ENCODE results near the gene ZNF750. TPM values are rescaled to one million over a fixed set of nuclear protein-coding genes. Genes with fewer than 3 reads are reported as not detected.

The ZNF750 gene
- total and polyA plus RNA-seq, 3 donors from 2014 or later, result 0.21 to 0.63 (median 0.50) TPM

- Histone ChIP-seq H3K36me3 (ENCODE audit: low read depth, missing control alignments) (no peaks in the 10 kb centered on the region), H3K9me3 (no peaks in the 10 kb centered on the region), H3K4me3 (no peak overlapping the region), H3K27ac (no peak overlapping the region), H3K27me3 (no peaks in the 10 kb centered on the region), H3K4me1 (peaks cover 22% of the 10 kb centered on the region)
- TF ChIP-seq CTCF (IDR thresholded peaks at IDR 0.05) (no peak), POLR2A (IDR thresholded peaks at IDR 0.05) (no peak)
- WGBS, 2 donors, result 70 to 80% methylated on average over 21 of the region's 21 CpGs
- peak; percentile 52 for DNase-seq
- intact Hi-C loops (cut with DNase I; ENCODE audit: low total_unique reads), result no loop called here
Measured at GRCh38 chr17:82881324-82881823, 41.6 kb upstream of the ZNF750 start.

- Histone ChIP-seq H3K4me1 (peaks cover 22% of the 10 kb centered on the region), H3K4me3 (no peak overlapping the region), H3K27ac (no peak overlapping the region), H3K9me3 (no peaks in the 10 kb centered on the region), H3K36me3 (ENCODE audit: low read depth, missing control alignments) (no peaks in the 10 kb centered on the region), H3K27me3 (no peaks in the 10 kb centered on the region)
- DNase-seq, result no peak
- WGBS, 2 donors, result 86 to 88% methylated on average over 22 to 25 of the region's 25 CpGs
- intact Hi-C loops (cut with DNase I; ENCODE audit: low total_unique reads), result no loop called here
- no peak for TF ChIP-seq CTCF (IDR thresholded peaks at IDR 0.05)
- TF ChIP-seq POLR2A (IDR thresholded peaks at IDR 0.05), result no peak
Measured at GRCh38 chr17:82880620-82881323, 41.0 kb upstream of the ZNF750 start.

- TF ChIP-seq POLR2A (IDR thresholded peaks at IDR 0.05), result no peak
- no peak for TF ChIP-seq CTCF (IDR thresholded peaks at IDR 0.05)
- intact Hi-C loops (cut with DNase I; ENCODE audit: low total_unique reads), result no loop called here
- no peak overlapping the region for H3K4me3 ChIP-seq
- peaks cover 22% of the 10 kb centered on the region for H3K4me1 ChIP-seq
- no peaks in the 10 kb centered on the region for H3K27me3 ChIP-seq
- no peak overlapping the region for H3K27ac ChIP-seq
- no peak for DNase-seq
- H3K36me3 ChIP-seq (ENCODE audit: low read depth, missing control alignments), result no peaks in the 10 kb centered on the region
- WGBS, 2 donors, result 94 to 96% methylated on average over 9 to 15 of the region's 15 CpGs
- no peaks in the 10 kb centered on the region for H3K9me3 ChIP-seq
Measured at GRCh38 chr17:82879241-82879640, 39.4 kb upstream of the ZNF750 start.

GRCh38 chr17:82878527-82878926, 38.7 kb upstream of the ZNF750 start:
- DNase-seq, result peak; percentile 40
- Histone ChIP-seq H3K36me3 (ENCODE audit: low read depth, missing control alignments) (no peaks in the 10 kb centered on the region), H3K4me1 (peaks cover 22% of the 10 kb centered on the region), H3K27me3 (no peaks in the 10 kb centered on the region), H3K27ac (no peak overlapping the region), H3K9me3 (no peaks in the 10 kb centered on the region), H3K4me3 (no peak overlapping the region)
- intact Hi-C loops (cut with DNase I; ENCODE audit: low total_unique reads), result no loop called here
- TF ChIP-seq POLR2A (IDR thresholded peaks at IDR 0.05) (no peak), CTCF (IDR thresholded peaks at IDR 0.05) (no peak)
- 52 to 70% methylated on average over 9 of the region's 9 CpGs for WGBS, 2 donors
